Transverse colon (tissue), 4 donors: ENCODE data around the gene OR8A1. TPM values are rescaled to one million over a fixed set of nuclear protein-coding genes. Genes with fewer than 3 reads are reported as not detected.

Experiments used
- DNase-seq: peaks from one replicate; pipeline ENCODE4 v3.0.0-alpha.2; 2019
- H3K27ac ChIP-seq, 4 donors: fragments of 200-600 bp; sonication (generic); 2 replicates each; pipeline ENCODE4 v1.5.1; 2016 to 2018; ENCODE audit warnings: inconsistent platforms in 4 of 4
- H3K27me3 ChIP-seq: fragments of 200-600 bp; sonication (generic); 2 replicates; pipeline ENCODE4 v1.5.1; 2017; ENCODE audit warnings: inconsistent platforms
- H3K36me3 ChIP-seq, 4 donors: fragments of 200-600 bp; sonication (generic); 2 replicates each; pipeline ENCODE4 v1.5.1; 2017 to 2019; ENCODE audit warnings: inconsistent platforms in 4 of 4
- H3K4me1 ChIP-seq, 4 donors: fragments of 200-600 bp; sonication (generic); 2 replicates each; pipeline ENCODE4 v1.5.1; 2017 to 2020; ENCODE audit warnings: inconsistent platforms in 4 of 4
- H3K4me3 ChIP-seq, 4 donors: fragments of 200-600 bp; sonication (generic); 1 replicate in 1 of 4; 2 replicates in 3 of 4; pipeline versions ENCODE4 v1.5.1 to v1.6.1; 2017 to 2019; ENCODE audit warnings: inconsistent platforms in 4 of 4
- H3K9me3 ChIP-seq, 2 donors: fragments of 200-600 bp; sonication (generic); 2 replicates each; pipeline ENCODE4 v1.5.1; 2017 to 2019; ENCODE audit warnings: inconsistent platforms in 2 of 2
- EP300 ChIP-seq: sonication (generic); formaldehyde crosslinking; IDR thresholded peaks from one replicate; pipeline ENCODE4 v1.6.1; 2017; ENCODE audit warnings: antibody characterized with exemption, low read depth
- POLR2A ChIP-seq: fragments of 450-650 bp; IDR thresholded peaks from one replicate; pipeline ENCODE4 v1.6.1; 2016; ENCODE audit warnings: antibody characterized with exemption, mild to moderate bottlenecking, moderate library complexity
- POLR2AphosphoS5 ChIP-seq, 3 donors: sonication (generic); formaldehyde crosslinking; IDR thresholded peaks; one replicate each; pipeline ENCODE4 v1.6.1; 2016; ENCODE audit warnings: antibody characterized with exemption in 3 of 3
- WGBS, 2 donors: methylation state at CpG; one replicate each; pipeline ENCODE4 v1.1.5; 2018; ENCODE audit warnings: low coverage in 1 of 2; 5-methylcytosine and 5-hydroxymethylcytosine counted together
- in situ Hi-C, 4 donors: fragments of 200-750 bp; cut with MboI; loops; one replicate each; pipeline versions ENCODE4 v1.15.0 to v1.15.1; 2017; ENCODE audit warnings: low sequenced_read_pairs in 3 of 4, low pct_ligation_motif_present in 1 of 4, low pct_unique_long_range_greater_than_20kb in 1 of 4
- intact Hi-C: fragments of 100-400 bp; cut with DNase I; formaldehyde crosslinking; loops from one replicate; pipeline ENCODE4 v1.15.1; 2023; ENCODE audit warnings: low total_unique reads
- total RNA-seq, 4 donors: library from RNA; depleted of rRNA; stranded (reverse); fragments of >200 nt; gene quantifications; one replicate each; pipeline ENCODE4 v1.1.0, GENCODE V29; 2016
- TF ChIP-seq, protein P1 (sequence below), 5 experiments: fragments of 200-600 bp in 3 of 5; fragments of 450-650 bp in 2 of 5; sonication (generic) in 3 of 5; IDR thresholded peaks; 1 replicate in 2 of 5; 2 replicates in 3 of 5; pipeline ENCODE4 v1.5.1; 2016 to 2017; ENCODE audit warnings: antibody characterized with exemption in 5 of 5, inconsistent platforms in 3 of 5, mild to moderate bottlenecking in 2 of 5, moderate library complexity in 1 of 5

Gene OR8A1
- not detected for total RNA-seq

DNA sequence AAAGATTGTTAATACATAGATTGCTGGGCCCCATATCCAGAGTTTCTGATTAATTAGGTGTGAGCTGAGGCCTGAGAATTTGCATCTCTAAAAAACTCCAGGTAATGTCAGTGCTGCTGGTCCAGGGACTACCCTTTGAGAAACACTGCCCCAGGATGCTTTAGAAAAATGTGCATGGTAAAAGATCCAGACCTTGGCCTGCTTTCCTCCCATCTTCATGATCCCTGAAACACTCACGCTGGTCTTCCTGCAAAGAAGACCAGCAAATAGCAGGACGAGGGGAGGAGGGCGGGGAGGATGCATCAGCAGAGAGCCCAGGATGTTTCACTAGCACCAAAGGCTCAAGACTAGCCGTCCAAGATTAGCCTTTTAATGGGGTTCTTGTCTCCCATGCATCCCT lies at the start of gene OR8A1:
TSS of gene OR8A1 (plus strand) at position 301 of the 400 bp plus-strand sequence. CDS start 123 bp downstream, outside the sequence.
- TF ChIP-seq EP300 (no peak), POLR2AphosphoS5 (IDR thresholded peaks at IDR 0.05) (no peak)
- H3K36me3 ChIP-seq: no peaks in the 10 kb centered on the region
- no peak within 1 kb of the TSS for H3K4me3 ChIP-seq
- WGBS, 2 donors: 62% methylated on average over 4 of the region's 4 CpGs; no CpG with 5 or more reads in 1 of the 2 donors
- in situ Hi-C loops: loop anchor here in 1 of 4 donors (10.0 kb wide), 1 partner anchor 155 kb away; no protein-coding TSS in a partner anchor
- H3K27me3 ChIP-seq: no peaks in the 10 kb centered on the region
- H3K9me3 ChIP-seq: no peaks in the 10 kb centered on the region
- DNase-seq: no peak
- no peaks in the 10 kb centered on the region for H3K4me1 ChIP-seq
- no peak within 1 kb of the TSS for H3K27ac ChIP-seq
- intact Hi-C loops: no loop called here

DNA sequence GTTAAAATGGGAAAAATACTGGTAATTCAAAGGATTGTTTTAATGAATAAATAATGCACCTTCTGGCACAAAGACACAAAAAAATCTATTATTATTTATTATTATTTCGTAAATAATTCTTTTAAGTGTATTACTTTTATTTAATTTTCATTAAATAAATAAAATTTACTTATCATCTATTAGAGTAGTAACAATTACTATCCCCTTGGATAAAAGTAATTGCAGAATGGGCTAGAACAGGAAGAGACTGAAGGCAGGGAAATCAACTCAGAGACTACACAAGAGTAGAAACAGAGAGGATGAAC lies 49.3 kb upstream of the OR8A1 start:
- Histone ChIP-seq H3K4me3 (no peak overlapping the region), H3K4me1 (no peaks in the 10 kb centered on the region), H3K9me3 (no peaks in the 10 kb centered on the region), H3K36me3 (no peaks in the 10 kb centered on the region), H3K27ac (no peak overlapping the region), H3K27me3 (no peaks in the 10 kb centered on the region)
- WGBS, 2 donors: 42 to 66% methylated on average over 1 of the region's 1 CpG
- TF ChIP-seq POLR2A (no peak), POLR2AphosphoS5 (IDR thresholded peaks at IDR 0.05) (no peak), EP300 (no peak)
- TF ChIP-seq, protein P1, sequence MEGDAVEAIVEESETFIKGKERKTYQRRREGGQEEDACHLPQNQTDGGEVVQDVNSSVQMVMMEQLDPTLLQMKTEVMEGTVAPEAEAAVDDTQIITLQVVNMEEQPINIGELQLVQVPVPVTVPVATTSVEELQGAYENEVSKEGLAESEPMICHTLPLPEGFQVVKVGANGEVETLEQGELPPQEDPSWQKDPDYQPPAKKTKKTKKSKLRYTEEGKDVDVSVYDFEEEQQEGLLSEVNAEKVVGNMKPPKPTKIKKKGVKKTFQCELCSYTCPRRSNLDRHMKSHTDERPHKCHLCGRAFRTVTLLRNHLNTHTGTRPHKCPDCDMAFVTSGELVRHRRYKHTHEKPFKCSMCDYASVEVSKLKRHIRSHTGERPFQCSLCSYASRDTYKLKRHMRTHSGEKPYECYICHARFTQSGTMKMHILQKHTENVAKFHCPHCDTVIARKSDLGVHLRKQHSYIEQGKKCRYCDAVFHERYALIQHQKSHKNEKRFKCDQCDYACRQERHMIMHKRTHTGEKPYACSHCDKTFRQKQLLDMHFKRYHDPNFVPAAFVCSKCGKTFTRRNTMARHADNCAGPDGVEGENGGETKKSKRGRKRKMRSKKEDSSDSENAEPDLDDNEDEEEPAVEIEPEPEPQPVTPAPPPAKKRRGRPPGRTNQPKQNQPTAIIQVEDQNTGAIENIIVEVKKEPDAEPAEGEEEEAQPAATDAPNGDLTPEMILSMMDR (IDR thresholded peaks at IDR 0.05): no peak
- DNase-seq: no peak
- in situ Hi-C loops: no loop called here
- intact Hi-C loops: no loop called here

GRCh38 chr11:124533626-124534025 lies 36.2 kb upstream of the OR8A1 start:
- H3K27ac ChIP-seq: no peak overlapping the region
- no peaks in the 10 kb centered on the region for H3K9me3 ChIP-seq
- TF ChIP-seq POLR2AphosphoS5 (IDR thresholded peaks at IDR 0.05) (no peak), EP300 (no peak), POLR2A (no peak)
- TF ChIP-seq, protein P1 (IDR thresholded peaks at IDR 0.05): no peak
- H3K36me3 ChIP-seq: no peaks in the 10 kb centered on the region
- H3K27me3 ChIP-seq: no peaks in the 10 kb centered on the region
- DNase-seq: no peak
- H3K4me3 ChIP-seq: no peak overlapping the region
- H3K4me1 ChIP-seq: peaks cover 0 to 4% (median 0%) of the 10 kb centered on the region in 4 donors
- WGBS, 2 donors: 40% methylated on average over 2 of the region's 2 CpGs; no CpG with 5 or more reads in 1 of the 2 donors
- intact Hi-C loops: no loop called here
- in situ Hi-C loops: no loop called here

DNA sequence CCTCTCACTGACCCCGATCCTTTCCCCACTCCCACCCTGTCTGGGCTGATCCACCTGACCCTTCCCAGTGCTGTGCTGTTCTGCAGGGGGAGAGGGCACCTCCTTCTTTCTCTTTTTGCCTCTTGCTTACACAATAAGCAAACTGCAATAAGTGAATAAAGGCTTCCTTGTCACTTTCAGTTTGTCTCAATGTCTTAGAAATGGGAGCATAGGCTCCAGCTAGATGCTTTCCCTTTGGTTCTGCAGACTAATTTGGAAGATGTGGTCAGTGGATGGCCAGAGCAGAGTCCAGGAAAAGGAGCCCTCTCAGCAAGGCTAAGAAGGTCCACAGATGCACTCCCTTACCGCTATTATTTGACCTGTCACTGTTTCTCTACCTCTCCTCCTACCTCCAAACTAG lies 35.7 kb upstream of the OR8A1 start:
- H3K4me1 ChIP-seq: peaks cover 0 to 4% (median 0%) of the 10 kb centered on the region in 4 donors
- intact Hi-C loops: no loop called here
- in situ Hi-C loops: no loop called here
- no peak overlapping the region for H3K27ac ChIP-seq
- no peak overlapping the region for H3K4me3 ChIP-seq
- H3K27me3 ChIP-seq: no peaks in the 10 kb centered on the region
- H3K36me3 ChIP-seq: no peaks in the 10 kb centered on the region
- DNase-seq: no peak
- WGBS, 2 donors: 58 to 92% methylated on average over 1 to 2 of the region's 2 CpGs
- H3K9me3 ChIP-seq: no peaks in the 10 kb centered on the region
- TF ChIP-seq POLR2AphosphoS5 (IDR thresholded peaks at IDR 0.05) (no peak), EP300 (no peak), POLR2A (no peak)
- TF ChIP-seq, protein P1 (IDR thresholded peaks at IDR 0.05): no peak
